C4-2B (cell line): ENCODE results near the gene FAHD2A.
A peak's percentile ranks its signal among the peaks of the same experiment; 100 is the strongest.
"Not testable (repeated sequence)": the region's sequence is repeated elsewhere in the genome, so short reads cannot be mapped to it uniquely, and the experiment has no call there.

Experiments
- H3K27ac ChIP-seq: fragments of 450-650 bp; 2 replicates; pipeline ENCODE4 v1.5.1; 2017
- CTCF ChIP-seq: fragments of 450-650 bp; conservative IDR thresholded peaks from 2 replicates; pipeline ENCODE4 v1.5.1; 2017; ENCODE audit warnings: mild to moderate bottlenecking

The FAHD2A gene

GRCh38 chr2:95414015-95414594 is 11.6 kb downstream of the FAHD2A start:
- H3K27ac ChIP-seq = not testable (repeated sequence)

GRCh38 chr2:95415138-95415537 is 12.6 kb downstream of the FAHD2A start:
- not testable (repeated sequence) for H3K27ac ChIP-seq

More at GRCh38 chr2:95414015-95414594, 11.6 kb downstream of the FAHD2A start:
- TF ChIP-seq CTCF = peak; percentile 89

- not testable (repeated sequence) for H3K27ac ChIP-seq
Measured at GRCh38 chr2:95415561-95415960, 13.1 kb downstream of the FAHD2A start.

GRCh38 chr2:95427196-95427867 is 24.8 kb downstream of the FAHD2A start:
- not testable (repeated sequence) for H3K27ac ChIP-seq

- H3K27ac ChIP-seq = not testable (repeated sequence)
Measured at GRCh38 chr2:95429748-95430467, 27.4 kb downstream of the FAHD2A start.

GRCh38 chr2:95433373-95433772 is 30.9 kb downstream of the FAHD2A start:
- not testable (repeated sequence) for H3K27ac ChIP-seq

GRCh38 chr2:95433973-95434372 is 31.5 kb downstream of the FAHD2A start:
- not testable (repeated sequence) for H3K27ac ChIP-seq

- not testable (repeated sequence) for H3K27ac ChIP-seq
Measured at GRCh38 chr2:95434507-95435076, 32.1 kb downstream of the FAHD2A start.

- not testable (repeated sequence) for H3K27ac ChIP-seq
Measured at GRCh38 chr2:95435162-95435871, 32.8 kb downstream of the FAHD2A start.

- not testable (repeated sequence) for H3K27ac ChIP-seq
Measured at GRCh38 chr2:95435872-95436209, 33.3 kb downstream of the FAHD2A start.

GRCh38 chr2:95442474-95443099 is 40.1 kb downstream of the FAHD2A start:
- not testable (repeated sequence) for H3K27ac ChIP-seq

GRCh38 chr2:95445317-95445716 is 42.8 kb downstream of the FAHD2A start:
- not testable (repeated sequence) for H3K27ac ChIP-seq

GRCh38 chr2:95463292-95463691 is 60.8 kb downstream of the FAHD2A start:
- H3K27ac ChIP-seq = not testable (repeated sequence)
